ENCODE results near the gene PPP2R2C. TPM values are rescaled to one million over a fixed set of nuclear protein-coding genes. Genes with fewer than 3 reads are reported as not detected.

Gene PPP2R2C
- total and polyA plus RNA-seq, 10 donors = 0.07 to 1.3 (median 0.23) TPM; not detected in 1

- intact Hi-C loops (cut with DNase I; ENCODE audit: low total_unique reads) = loop anchor here (10.0 kb wide), 1 partner anchor 327 kb away; no protein-coding TSS in a partner anchor
- WGBS, 5 donors = 82 to 89% (median 86%) methylated on average over 2 of the region's 2 CpGs
Observed at GRCh38 chr4:6321361-6321760, 151.1 kb downstream of the PPP2R2C start.

GRCh38 chr4:6320663-6321062, 151.8 kb downstream of the PPP2R2C start:
- 60 to 71% (median 69%) methylated on average over 6 of the region's 6 CpGs for WGBS, 5 donors

More at GRCh38 chr4:6321361-6321760, 151.1 kb downstream of the PPP2R2C start:
- no peak overlapping the region for H3K27ac ChIP-seq
- no peak overlapping the region for H3K4me3 ChIP-seq
- no peak for DNase-seq
- peaks cover 0 to 18% (median 8%) of the 10 kb centered on the region in 8 donors for H3K9me3 ChIP-seq
- peaks cover 0 to 23% (median 15%) of the 10 kb centered on the region in 6 donors for H3K4me1 ChIP-seq
- H3K36me3 ChIP-seq = no peaks in the 10 kb centered on the region
- peaks cover 0 to 78% (median 0%) of the 10 kb centered on the region in 7 donors for H3K27me3 ChIP-seq (replicated peaks in 1 of 7)
- TF ChIP-seq CTCF (IDR thresholded peaks at IDR 0.05 in 8 of 11, conservative IDR thresholded peaks at IDR 0.05 in 3 of 11) = no peak
- no peak for TF ChIP-seq POLR2A (IDR thresholded peaks at IDR 0.05)
- no peak for TF ChIP-seq POLR2AphosphoS5 (IDR thresholded peaks at IDR 0.05)

GRCh38 chr4:6319530-6320150, 152.8 kb downstream of the PPP2R2C start:
- intact Hi-C loops (cut with DNase I; ENCODE audit: low total_unique reads) = loop anchor here (10.0 kb wide), 1 partner anchor 325 kb away; no protein-coding TSS in a partner anchor
- H3K27ac ChIP-seq = no peak overlapping the region
- no peaks in the 10 kb centered on the region for H3K36me3 ChIP-seq
- H3K4me3 ChIP-seq = no peak overlapping the region
- peaks cover 0 to 61% (median 0%) of the 10 kb centered on the region in 7 donors for H3K27me3 ChIP-seq (replicated peaks in 1 of 7)
- no peak for DNase-seq
- TF ChIP-seq POLR2AphosphoS5 (IDR thresholded peaks at IDR 0.05) = no peak
- no peak for TF ChIP-seq POLR2A (IDR thresholded peaks at IDR 0.05)
- TF ChIP-seq CTCF (IDR thresholded peaks at IDR 0.05 in 8 of 11, conservative IDR thresholded peaks at IDR 0.05 in 3 of 11) = no peak
- peaks cover 0 to 18% (median 8%) of the 10 kb centered on the region in 8 donors for H3K9me3 ChIP-seq
- peaks cover 0 to 6% (median 4%) of the 10 kb centered on the region in 6 donors for H3K4me1 ChIP-seq
- WGBS, 5 donors = 86 to 87% (median 86%) methylated on average over 6 to 12 of the region's 12 CpGs

More at GRCh38 chr4:6320663-6321062, 151.8 kb downstream of the PPP2R2C start:
- H3K27ac ChIP-seq = no peak overlapping the region
- no peak overlapping the region for H3K4me3 ChIP-seq
- TF ChIP-seq POLR2AphosphoS5 (IDR thresholded peaks at IDR 0.05) = no peak
- TF ChIP-seq CTCF (IDR thresholded peaks at IDR 0.05 in 8 of 11, conservative IDR thresholded peaks at IDR 0.05 in 3 of 11) = no peak
- no peak for TF ChIP-seq POLR2A (IDR thresholded peaks at IDR 0.05)
- intact Hi-C loops (cut with DNase I; ENCODE audit: low total_unique reads) = loop anchor here (10.0 kb wide), 1 partner anchor 326 kb away; no protein-coding TSS in a partner anchor
- peaks cover 0 to 17% (median 13%) of the 10 kb centered on the region in 6 donors for H3K4me1 ChIP-seq
- H3K27me3 ChIP-seq (replicated peaks in 1 of 7) = peaks cover 0 to 71% (median 0%) of the 10 kb centered on the region in 7 donors
- peaks cover 0 to 18% (median 8%) of the 10 kb centered on the region in 8 donors for H3K9me3 ChIP-seq
- H3K36me3 ChIP-seq = no peaks in the 10 kb centered on the region
- DNase-seq = no peak

- Histone ChIP-seq H3K4me3 (no peak overlapping the region), H3K27ac (no peak overlapping the region), H3K9me3 (peaks cover 0 to 18% (median 8%) of the 10 kb centered on the region in 8 donors), H3K27me3 (replicated peaks in 1 of 7) (peaks cover 0 to 51% (median 0%) of the 10 kb centered on the region in 7 donors), H3K4me1 (peaks cover 0 to 6% (median 0%) of the 10 kb centered on the region in 6 donors), H3K36me3 (no peaks in the 10 kb centered on the region)
- intact Hi-C loops (cut with DNase I; ENCODE audit: low total_unique reads) = no loop called here
- TF ChIP-seq POLR2AphosphoS5 (IDR thresholded peaks at IDR 0.05) (no peak), POLR2A (IDR thresholded peaks at IDR 0.05) (no peak), CTCF (IDR thresholded peaks at IDR 0.05 in 8 of 11, conservative IDR thresholded peaks at IDR 0.05 in 3 of 11) (no peak)
- WGBS, 5 donors = 74 to 88% (median 83%) methylated on average over 7 to 12 of the region's 12 CpGs
- DNase-seq = no peak
Observed at GRCh38 chr4:6318206-6318605, 154.2 kb downstream of the PPP2R2C start.
